IPS-NIHi7 (cell line): ENCODE measurements around the gene C13orf46.

ENCODE experiments used
- DNase-seq: peaks from one replicate; pipeline ENCODE4 v3.0.0; 2012; ENCODE audit warnings: mixed read lengths; ENCODE audit errors: extremely low spot score

The C13orf46 gene

DNA sequence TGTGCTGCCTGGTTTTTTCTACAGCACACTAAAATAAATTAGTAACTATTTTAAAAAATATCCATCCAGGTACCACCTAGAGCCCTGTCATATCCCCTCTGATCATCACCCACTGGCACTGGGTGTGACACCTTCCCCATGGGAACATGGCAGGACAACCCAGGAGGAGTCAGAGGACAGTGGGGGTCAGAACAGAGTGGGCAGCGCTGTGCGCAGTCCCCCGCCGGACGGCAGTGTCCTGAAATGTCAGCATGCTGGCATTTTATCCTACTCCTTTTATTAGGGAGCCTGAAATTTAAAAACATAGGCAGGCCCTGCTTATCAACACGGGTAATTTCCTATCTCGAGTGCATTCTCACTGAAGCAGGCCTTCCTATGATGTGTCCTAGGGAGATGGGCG lies 67.9 kb downstream of the C13orf46 start:
- DNase-seq, result no peak

DNA sequence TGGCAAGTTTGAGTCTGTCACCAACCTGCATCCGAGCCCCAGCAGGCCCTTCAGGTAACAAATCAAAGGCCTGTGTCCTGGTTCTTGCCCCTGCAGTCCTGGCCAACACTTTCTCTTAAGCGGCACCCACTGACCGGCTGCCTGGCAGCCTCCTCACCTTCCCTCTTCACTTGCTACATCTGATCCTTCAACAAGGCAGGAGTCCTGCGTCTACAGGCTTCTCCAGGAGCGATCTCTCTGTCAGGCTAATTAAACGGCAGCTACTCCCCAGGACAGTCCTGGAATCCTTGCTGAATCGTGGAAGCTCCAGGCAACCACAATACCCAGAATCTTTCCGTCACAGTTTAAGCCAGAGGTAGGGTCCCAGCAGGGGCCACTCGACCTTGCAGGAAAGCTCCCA lies 68.9 kb downstream of the C13orf46 start:
- no peak for DNase-seq

DNA sequence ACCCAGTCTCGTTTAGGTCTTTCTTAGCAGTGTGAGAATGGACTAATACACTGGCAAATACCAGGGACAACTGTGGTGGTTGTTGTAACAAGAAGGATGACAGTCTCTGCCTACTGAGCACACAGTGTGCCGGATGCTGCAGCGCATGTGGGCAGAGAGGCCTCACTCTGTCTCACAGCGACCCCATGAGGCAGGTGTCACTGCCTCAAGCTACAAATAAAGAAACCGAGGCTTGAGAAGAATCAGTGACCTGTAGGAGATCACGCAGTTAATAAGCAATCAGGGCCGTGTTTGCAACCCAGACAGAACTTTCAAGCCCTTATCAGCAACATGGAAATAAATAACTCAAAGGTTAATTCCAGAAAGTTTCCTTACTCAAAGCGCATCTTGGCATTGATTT lies 69.5 kb downstream of the C13orf46 start:
- DNase-seq, result peak; percentile 82

DNA sequence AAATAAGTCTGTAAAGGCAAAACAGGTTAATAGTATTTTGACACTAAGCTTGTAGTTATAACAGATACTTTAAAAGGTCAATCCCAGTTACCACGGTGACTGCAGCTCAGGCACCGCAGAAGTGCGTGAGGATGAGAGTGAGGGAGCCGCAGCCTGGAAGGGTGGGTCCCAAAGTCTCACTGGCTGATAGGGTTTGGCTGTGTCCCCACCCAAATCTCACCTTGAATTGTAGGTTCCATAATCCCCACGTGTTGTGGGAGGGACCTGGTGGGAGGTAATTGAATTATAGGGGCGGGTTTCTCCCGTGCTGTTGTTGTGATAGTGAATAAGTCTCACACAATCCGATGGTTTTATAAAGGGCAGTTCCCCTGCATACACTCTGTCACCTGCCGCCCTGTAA lies 70.0 kb downstream of the C13orf46 start:
- DNase-seq, result no peak
